ACC112 (cell line): ENCODE data around the gene RUNX1.
"Not testable (repeated sequence)": the region's sequence is repeated elsewhere in the genome, so short reads cannot be mapped to it uniquely, and the experiment has no call there.

Experiments
- H2AFZ ChIP-seq: fragments of 200-600 bp; sonication (generic); one replicate; pipeline ENCODE4 v1.6.0; 2017; ENCODE audit warnings: antibody characterized with exemption, low read length; ENCODE audit not compliant: unreplicated experiment
- H3K27ac ChIP-seq: fragments of 200-600 bp; sonication (generic); 2 replicates; pipeline ENCODE4 v1.5.1; 2014; ENCODE audit warnings: low read depth, mild to moderate bottlenecking, antibody characterized with exemption, low read length, moderate library complexity
- H3K27me3 ChIP-seq: fragments of 200-600 bp; sonication (generic); 2 replicates; pipeline ENCODE4 v1.6.1; 2014; ENCODE audit warnings: mild to moderate bottlenecking, antibody characterized with exemption, low read length, moderate library complexity, mixed read lengths; ENCODE audit not compliant: insufficient read depth
- H3K36me3 ChIP-seq: fragments of 200-600 bp; sonication (generic); 2 replicates; pipeline ENCODE4 v1.6.1; 2016; ENCODE audit warnings: mild to moderate bottlenecking, antibody characterized with exemption, low read length, moderate library complexity, mixed read lengths; ENCODE audit not compliant: insufficient read depth
- H3K4me1 ChIP-seq: fragments of 200-600 bp; sonication (generic); one replicate; pipeline ENCODE4 v1.6.1; 2016; ENCODE audit warnings: low read length, mixed read lengths; ENCODE audit not compliant: insufficient read depth, unreplicated experiment, control insufficient read depth
- H3K4me3 ChIP-seq: fragments of 200-600 bp; sonication (generic); 2 replicates; pipeline ENCODE4 v1.5.1; 2014; ENCODE audit warnings: mild to moderate bottlenecking, low read depth, low read length
- H3K79me2 ChIP-seq: fragments of 200-600 bp; sonication (generic); one replicate; pipeline ENCODE4 v1.6.0; 2016; ENCODE audit warnings: low read length; ENCODE audit not compliant: control insufficient read depth, unreplicated experiment, insufficient read depth

Gene RUNX1

DNA sequence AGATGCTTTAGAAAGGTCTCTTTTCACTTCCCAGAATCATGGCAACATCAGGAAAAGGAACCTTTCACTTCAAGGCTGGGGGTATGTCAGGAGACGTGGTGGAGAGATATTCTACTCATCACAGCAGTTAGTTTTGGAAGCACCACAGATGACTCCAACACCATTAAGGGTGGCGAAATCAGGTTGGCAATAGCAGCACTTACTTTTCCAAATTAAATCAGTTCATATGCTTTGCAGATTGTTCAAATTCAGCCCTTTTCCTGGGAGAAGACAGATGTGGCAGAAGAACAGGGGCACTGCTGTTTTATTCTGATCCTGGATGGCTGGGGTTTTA lies 79.0 kb downstream of the RUNX1 start:
- no peak overlapping the region for H3K27ac ChIP-seq
- H2AFZ ChIP-seq = no peak overlapping the region
- peaks cover 12% of the 10 kb centered on the region for H3K4me1 ChIP-seq
- no peak overlapping the region for H3K4me3 ChIP-seq
- H3K27me3 ChIP-seq = no peaks in the 10 kb centered on the region
- no peaks in the 10 kb centered on the region for H3K36me3 ChIP-seq
- no peaks in the 10 kb centered on the region for H3K79me2 ChIP-seq

DNA sequence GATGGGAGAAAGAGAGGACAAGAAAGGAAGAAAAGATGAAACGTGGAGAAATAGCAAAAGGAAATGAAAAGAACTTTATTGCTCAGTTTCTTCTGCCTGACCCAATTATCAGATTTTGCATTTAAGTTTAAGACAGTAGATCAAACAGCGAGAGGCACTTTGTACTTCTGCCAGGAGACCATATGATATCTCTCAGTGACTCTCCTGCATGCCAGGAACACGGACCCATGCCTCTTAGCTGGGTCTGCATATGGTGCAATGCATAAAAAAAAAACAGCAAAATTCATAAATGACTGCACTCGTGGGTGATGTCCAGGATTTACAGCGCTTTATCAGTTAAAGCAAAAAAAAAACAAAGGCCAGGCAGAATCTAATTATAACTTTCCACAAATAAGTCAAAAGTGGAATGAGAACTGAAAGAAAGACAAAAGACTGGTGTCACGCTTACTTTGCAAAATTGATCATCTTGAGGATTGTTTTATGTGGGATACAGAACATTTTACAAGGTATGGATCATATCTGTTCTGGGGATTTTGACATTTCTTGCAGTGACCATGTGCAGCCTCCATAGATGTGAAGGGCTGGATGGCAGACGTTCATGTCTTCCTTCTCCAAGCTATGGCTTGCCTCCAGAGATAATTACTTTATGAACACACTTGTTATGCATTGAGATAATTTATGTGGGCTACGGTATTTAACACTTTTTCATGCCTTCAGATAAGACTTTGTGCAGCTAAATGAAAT lies 79.5 kb downstream of the RUNX1 start:
- Histone ChIP-seq H3K27ac (no peak overlapping the region), H3K79me2 (no peaks in the 10 kb centered on the region)

DNA sequence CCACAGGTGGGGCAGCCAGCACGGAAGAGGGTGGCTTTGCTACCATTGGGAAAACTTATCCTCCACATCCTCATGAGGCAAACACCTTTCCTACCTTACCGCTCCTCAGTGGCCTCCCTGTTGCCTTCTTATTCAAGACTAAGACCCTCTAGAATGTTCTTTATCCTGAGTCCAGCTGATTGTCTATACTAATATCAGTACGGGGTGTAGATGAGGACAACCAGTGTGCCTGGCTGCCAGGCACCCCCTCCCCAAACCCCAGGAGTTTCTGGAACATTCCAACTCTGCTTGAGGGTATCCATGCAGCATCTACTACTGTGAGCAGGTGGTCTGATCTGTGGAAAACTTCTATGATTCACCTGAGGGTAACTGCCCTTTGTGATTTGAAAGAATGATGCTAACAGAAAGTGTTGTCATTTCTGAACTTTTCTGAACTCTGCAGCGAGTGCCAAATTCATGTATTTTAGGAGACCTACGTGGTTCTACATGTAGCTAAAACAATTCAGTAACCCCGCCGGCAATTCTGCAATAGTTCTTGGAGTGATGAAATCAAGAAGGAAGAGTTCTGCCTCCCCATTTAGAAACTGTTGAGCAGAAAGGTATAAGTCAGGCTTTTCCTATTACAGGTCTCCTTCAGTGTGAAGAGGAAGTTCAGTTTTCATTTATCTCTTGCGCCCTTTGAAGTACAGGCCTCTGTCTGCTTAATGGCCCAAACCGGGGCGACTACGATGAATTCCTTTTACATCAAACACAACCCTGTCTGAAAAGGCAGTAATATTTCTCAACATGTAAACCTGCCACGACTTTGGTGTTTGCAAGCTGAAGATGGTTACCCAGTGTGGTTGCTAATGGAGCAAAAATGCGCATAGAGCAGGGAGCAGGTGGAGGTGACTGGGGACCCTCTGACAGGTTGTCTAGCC lies 80.4 kb downstream of the RUNX1 start:
- Histone ChIP-seq H2AFZ (no peak overlapping the region), H3K27ac (no peak overlapping the region), H3K4me3 (no peak overlapping the region), H3K79me2 (no peaks in the 10 kb centered on the region), H3K36me3 (no peaks in the 10 kb centered on the region), H3K27me3 (no peaks in the 10 kb centered on the region), H3K4me1 (peaks cover 20% of the 10 kb centered on the region)

More for the DNA sequence above, 79.5 kb downstream of the RUNX1 start:
- no peaks in the 10 kb centered on the region for H3K27me3 ChIP-seq
- H3K36me3 ChIP-seq = no peaks in the 10 kb centered on the region
- no peak overlapping the region for H3K4me3 ChIP-seq
- no peak overlapping the region for H2AFZ ChIP-seq
- peaks cover 18% of the 10 kb centered on the region for H3K4me1 ChIP-seq

DNA sequence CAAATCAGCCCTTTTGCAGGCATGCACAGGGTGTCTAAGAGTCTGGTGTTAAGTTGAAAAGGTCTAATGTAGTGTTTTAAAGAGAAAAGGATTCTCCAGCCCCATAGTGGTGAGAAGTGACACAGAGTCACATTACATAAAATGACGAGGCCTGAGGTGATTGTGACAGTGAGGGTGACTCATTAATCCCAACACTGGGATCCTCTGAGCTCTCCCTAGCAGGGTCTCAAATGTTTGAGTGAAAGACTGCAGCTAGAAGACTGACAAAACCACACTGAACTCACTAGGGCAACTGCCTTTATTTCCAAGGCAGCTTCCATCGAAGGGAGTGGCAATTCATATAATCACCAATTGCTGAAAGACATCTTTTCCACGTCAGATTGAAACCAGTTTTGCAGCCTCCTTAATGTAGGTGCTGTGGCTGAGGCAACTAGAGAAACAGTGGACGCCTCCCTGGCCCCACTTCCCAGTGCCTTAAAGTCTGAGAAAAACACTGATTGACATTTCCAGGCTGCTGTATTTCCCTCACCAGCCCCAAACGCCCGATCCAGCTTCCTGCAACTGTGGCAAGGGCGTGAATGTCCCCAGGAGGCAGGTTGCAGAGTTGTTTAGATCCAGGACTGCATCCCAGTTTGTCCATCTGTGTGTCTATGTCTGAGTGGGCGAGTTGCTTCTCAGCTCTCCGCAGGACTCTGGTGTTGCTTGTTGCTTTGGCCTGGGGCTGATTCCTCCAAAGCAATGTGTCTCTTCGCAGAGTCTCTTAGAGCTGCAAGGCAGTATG lies 81.4 kb downstream of the RUNX1 start:
- no peaks in the 10 kb centered on the region for H3K79me2 ChIP-seq
- H3K4me3 ChIP-seq = no peak overlapping the region
- no peak overlapping the region for H2AFZ ChIP-seq
- no peaks in the 10 kb centered on the region for H3K27me3 ChIP-seq
- H3K36me3 ChIP-seq = no peaks in the 10 kb centered on the region
- no peak overlapping the region for H3K27ac ChIP-seq
- peaks cover 20% of the 10 kb centered on the region for H3K4me1 ChIP-seq

DNA sequence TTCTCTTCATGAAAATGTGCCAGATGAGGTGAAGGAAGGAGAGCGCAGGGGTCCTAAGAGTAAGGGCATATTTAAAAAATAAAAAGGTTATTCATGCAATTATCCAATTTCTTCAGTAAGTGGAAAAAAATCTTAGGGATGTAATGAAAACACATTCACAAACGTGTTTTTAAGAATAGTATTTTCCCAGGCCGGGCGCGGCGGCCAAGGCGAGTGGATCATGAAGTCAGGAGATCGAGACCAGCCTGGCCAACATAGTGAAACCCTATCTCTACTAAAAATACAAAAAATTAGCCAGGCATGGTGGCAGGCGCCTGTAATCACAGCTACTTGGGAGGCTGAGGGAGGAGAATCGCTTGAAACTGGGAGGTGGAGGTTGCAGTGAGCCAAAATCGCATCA lies 82.2 kb downstream of the RUNX1 start:
- not testable (repeated sequence) for H3K27ac ChIP-seq, H3K79me2 ChIP-seq, H3K27me3 ChIP-seq, H3K4me3 ChIP-seq, H2AFZ ChIP-seq, H3K36me3 ChIP-seq
- H3K4me1 ChIP-seq = peaks cover 20% of the 10 kb centered on the region

DNA sequence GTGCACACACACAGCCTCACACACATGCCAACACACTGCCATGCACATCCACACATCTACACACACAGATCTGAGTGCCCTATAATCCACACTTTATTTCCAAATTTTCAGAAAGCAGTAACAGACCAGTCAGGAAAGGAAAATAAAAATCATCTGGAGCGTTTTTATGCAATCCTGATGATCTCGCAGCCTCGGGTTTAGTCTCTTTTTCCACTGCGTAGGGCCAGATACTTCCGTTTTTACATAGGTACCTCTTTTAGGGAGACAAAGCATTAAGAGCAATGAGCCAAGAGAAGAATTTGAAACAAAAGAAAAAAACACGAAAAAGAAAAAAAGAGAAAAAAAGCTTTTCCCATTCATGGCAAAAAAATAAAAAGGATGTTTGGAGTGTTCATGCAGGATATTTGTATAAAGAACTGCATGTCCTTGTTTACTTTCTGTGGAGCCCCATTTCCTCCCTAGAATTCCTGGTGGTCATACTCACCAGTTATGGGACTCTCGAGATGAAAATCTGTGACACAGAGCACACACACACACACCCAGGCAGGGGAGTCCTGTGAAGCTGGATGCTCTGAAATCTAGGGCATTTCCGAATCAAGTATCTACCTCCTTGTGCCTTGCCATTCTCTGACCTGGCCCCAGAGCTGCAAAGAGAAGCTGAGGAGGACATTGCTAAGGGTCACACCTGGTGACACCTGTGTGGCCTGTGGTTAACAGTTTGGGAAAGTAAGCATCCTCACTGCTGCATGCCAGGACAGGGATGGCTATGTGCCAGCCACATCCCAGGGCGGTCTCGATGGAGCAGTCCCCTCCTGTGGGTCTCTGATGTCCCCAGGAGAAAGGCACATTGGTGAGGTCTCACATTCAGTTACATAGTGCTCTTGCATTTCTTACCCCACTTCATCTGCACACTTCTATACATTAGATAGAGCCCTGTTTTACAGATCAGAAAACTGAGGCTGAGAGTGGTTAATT lies 83.6 kb downstream of the RUNX1 start:
- H3K27me3 ChIP-seq = no peaks in the 10 kb centered on the region
- H3K79me2 ChIP-seq = no peaks in the 10 kb centered on the region
- H3K4me1 ChIP-seq = peaks cover 20% of the 10 kb centered on the region
- H3K36me3 ChIP-seq = no peaks in the 10 kb centered on the region
- peak overlapping the region; percentile 2 for H2AFZ ChIP-seq
- peak overlapping the region; percentile 40 for H3K27ac ChIP-seq
- peak overlapping the region; percentile 14 for H3K4me3 ChIP-seq

DNA sequence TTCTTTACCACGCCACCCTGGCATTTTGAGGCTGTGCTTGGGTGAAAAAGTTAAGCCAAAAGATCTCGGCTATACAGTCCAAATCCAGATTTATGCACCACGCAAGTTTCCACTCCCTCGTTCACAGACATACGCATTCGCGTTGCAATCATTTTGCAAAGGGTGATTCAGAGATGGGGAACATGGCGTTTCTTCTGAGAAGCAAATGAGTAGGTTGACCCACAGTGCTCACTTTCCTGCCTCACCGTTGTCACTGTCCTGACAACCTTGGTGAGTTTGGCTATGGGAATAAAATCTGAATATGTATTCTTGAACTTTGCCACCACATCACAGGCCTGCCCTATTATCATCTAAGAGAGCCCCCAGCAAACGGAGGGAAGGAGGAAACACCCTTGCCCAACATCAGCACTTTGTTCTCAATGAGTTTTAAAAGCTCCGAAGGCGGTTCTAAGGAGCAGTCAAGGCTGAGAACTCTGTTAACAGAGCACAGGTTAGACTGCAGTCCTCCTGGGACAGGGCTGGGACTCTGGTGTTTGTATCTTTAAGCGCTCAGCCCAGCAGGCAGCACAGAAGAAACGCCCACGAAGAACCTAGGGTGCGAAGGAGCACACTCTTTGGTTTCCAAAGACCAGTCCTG lies 86.4 kb downstream of the RUNX1 start:
- no peaks in the 10 kb centered on the region for H3K36me3 ChIP-seq
- H3K27me3 ChIP-seq = no peaks in the 10 kb centered on the region
- H3K27ac ChIP-seq = no peak overlapping the region
- H3K79me2 ChIP-seq = no peaks in the 10 kb centered on the region
- H3K4me3 ChIP-seq = no peak overlapping the region
- peaks cover 20% of the 10 kb centered on the region for H3K4me1 ChIP-seq
- no peak overlapping the region for H2AFZ ChIP-seq

DNA sequence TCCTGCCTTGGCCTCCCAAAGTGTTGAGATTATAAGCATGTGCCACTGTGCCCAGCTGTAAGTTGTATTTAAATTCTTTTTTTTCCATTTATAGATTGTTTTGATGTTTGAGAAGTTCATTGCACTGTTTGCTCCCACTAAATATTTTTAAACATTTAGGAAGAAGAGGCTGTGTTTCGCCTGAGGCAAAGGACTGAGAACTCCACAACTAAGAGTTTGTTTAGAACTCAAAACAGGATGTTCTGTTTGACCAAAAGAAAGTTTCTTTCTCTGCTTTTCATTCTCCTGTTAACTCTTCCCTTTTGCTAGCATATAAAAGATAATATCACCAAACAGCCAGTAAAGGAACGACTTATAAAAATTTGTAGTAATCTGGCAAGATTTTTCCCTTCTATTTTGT lies 87.0 kb downstream of the RUNX1 start:
- Histone ChIP-seq H3K27ac (no peak overlapping the region), H3K79me2 (no peaks in the 10 kb centered on the region), H2AFZ (no peak overlapping the region), H3K36me3 (no peaks in the 10 kb centered on the region), H3K4me3 (no peak overlapping the region), H3K27me3 (no peaks in the 10 kb centered on the region), H3K4me1 (peaks cover 15% of the 10 kb centered on the region)

DNA sequence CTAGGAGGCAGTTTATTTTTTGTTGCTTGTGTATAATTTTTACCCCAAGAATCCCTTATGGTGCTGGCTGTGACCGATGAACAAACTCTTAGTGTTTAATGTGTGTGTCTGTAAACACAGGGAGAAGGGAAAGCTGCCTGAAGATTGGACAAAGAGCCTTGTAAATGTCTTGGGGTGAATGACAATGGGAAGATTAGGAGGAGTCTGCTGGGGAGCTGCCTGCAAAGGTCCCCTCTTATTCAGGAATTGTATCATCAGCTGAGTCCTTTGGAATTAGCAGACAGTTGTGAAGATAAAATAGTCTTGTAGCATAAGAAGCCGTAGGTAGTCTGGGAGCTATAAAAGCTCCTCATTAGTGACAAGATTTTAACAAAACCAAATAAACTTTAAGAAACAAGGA lies 88.4 kb downstream of the RUNX1 start:
- Histone ChIP-seq H2AFZ (no peak overlapping the region), H3K27ac (no peak overlapping the region), H3K79me2 (no peaks in the 10 kb centered on the region), H3K27me3 (no peaks in the 10 kb centered on the region), H3K36me3 (no peaks in the 10 kb centered on the region), H3K4me3 (no peak overlapping the region), H3K4me1 (peaks cover 12% of the 10 kb centered on the region)
